Amniotic stem cell (primary cell): Measurements from ENCODE around the gene CTSD.

Experiments used
- DNase-seq: peaks from one replicate; lab custom pipeline; 2025; lab: John Stamatoyannopoulos, UW

CTSD gene

DNA sequence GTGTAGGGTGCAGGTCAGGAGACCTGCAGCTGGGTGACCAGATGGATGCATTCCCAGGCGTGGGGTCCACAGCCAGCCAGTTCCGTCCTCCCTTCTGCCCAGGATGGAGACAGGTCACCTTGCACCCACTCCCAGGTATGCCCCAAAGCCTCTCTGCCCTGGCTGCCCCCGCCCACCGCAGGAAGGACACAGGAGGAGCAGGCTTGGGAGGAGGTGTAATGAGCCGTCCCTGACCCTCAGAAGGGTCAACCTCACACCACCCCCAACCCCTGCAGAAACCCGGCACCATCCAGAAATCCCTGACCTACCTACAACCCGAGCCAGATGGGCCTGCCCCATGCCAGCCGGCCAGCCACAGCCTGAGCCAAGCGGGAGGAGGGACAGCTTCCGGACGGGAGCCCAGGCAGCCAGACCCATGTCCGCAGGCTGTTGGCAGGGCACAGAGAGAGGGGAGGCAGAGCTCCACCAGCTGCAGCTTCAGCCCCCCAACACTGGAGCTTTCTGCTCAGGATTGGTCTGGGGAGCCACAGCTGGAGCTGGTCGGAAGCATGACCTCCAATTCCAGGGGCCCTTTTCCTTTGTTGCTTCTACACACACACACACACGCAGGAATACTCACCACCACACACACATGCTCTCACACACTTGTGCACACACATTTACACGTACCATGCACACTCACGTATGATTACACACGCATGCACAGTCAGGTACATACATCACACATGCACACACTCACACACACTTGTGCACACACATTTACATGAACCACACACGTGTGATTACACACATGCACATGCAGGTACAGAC is 18.6 kb downstream of the CTSD start:
- DNase-seq, result no peak

DNA sequence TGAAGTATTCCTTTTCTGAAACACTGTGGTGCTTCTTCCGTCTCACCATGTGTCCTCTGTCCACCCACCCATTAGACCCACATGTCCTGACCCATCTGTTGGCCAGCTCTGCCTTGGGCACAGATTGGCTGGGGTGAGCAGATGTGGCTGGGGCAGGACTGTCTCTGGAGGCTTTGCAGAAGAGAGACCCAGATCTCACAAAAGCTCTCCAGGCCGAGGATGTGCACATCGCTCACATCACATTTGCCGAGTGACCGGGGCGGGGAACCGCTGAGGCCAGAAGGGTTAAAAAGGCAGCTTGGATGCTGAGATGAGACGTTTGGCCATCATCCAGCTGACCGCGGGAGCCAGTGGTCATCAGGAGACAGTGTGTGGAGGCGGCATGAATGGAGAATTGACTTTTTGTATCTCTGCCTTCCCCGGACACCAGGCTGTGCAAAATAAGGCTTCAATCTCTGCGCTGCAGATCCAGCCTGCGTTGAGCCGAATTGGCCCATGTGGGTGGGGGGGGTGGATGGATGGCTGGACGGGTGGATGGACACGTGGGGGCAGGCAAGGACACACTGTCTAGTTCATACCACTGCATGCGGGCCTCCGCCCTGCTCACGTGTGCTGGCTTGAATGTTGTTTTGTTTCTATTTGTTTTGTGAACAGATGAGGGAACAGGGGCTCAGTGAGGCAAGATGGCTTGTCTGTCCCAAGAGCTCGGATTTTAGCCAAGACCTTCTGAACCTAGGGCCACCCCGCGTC is 19.4 kb downstream of the CTSD start:
- DNase-seq, result no peak

DNA sequence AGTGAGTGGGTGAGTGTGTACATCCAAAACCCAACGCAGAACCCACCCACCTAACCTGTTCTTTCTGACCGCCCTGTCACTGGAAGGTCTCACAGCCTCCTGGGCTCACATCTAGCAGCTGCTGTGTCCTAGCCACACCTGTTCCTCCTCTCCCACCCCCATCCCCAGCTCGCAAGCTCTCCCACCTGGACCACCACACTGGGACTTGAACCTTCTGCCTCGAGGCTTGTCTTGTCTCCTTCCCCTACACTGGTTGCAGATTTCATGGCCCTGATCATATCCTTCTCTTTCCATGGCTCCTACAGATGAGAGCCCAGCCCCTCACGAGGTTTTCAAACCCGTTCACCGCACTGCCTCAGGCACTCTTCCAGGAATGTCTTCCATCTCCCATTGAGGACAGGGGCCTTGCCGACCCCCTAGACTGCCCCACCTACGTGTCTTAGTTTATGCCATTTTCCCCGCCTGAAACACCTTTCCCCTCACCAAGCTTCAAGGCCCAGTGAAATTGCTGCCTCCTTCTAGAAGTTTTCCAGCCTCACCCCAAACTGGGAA is 20.1 kb downstream of the CTSD start:
- DNase-seq, result no peak

- no peak for DNase-seq
Observed at GRCh38 chr11:1742869-1743584, 20.7 kb downstream of the CTSD start.

GRCh38 chr11:1742371-1742770 is 21.4 kb downstream of the CTSD start:
- no peak for DNase-seq

DNA sequence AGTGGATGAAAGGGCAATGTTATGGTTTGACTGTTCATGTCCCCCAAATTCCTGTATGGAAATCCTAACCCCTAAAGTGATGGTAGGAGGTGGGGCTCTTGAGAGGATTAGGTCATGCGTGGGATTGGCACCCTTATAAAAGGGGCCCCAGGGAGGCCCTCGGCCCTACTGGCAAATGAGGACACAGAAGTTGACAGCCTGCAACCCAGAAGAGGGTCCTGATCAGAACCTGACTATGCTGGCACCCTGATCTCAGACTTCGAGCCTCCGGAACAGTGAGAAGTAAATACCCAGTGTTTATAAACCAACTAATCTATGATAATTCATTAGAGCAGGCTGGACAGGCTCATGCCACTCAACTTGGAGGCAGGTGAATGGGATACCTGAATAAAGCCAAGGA is 22.0 kb downstream of the CTSD start:
- DNase-seq, result no peak

- DNase-seq, result no peak
Observed at GRCh38 chr11:1740786-1741530, 22.8 kb downstream of the CTSD start.

DNA sequence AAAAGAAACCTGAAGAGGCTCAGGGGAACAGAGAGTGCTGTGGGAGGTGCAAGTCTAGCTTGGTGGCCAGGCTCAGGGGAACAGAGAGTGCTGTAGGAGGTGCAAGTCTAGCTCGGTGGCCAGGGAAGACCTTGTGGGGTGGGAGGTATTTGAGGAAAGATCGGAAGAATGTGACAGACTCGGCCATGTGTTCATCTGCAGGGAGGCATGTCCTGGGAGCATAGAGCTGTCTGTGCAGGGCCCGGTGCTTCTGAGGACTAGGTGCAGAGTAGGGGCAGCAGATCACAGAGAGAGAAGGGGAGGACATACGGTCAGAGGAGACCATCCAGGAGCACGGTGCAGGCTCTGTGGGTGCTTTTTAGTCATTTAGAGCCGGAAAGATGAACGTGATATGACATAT is 24.2 kb downstream of the CTSD start:
- no peak for DNase-seq

DNA sequence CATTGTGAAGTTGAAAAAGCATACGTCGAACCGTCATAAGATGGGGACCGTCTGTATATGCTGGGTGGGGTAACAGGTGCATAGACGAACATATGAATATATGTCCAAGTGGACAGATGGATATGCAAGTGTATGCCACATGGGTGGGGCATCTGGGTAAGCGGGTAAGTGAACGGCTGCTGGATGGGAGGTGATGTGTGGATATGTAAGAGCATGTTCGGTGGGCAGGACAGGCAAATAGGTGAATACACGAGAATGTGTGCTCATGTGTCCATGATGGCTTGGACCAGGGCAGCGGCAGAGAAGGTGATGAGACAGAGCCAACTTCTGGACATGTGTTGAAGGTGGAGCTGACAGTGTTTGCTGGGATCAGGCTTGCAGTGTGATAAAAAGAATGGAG is 25.3 kb downstream of the CTSD start:
- no peak for DNase-seq

DNA sequence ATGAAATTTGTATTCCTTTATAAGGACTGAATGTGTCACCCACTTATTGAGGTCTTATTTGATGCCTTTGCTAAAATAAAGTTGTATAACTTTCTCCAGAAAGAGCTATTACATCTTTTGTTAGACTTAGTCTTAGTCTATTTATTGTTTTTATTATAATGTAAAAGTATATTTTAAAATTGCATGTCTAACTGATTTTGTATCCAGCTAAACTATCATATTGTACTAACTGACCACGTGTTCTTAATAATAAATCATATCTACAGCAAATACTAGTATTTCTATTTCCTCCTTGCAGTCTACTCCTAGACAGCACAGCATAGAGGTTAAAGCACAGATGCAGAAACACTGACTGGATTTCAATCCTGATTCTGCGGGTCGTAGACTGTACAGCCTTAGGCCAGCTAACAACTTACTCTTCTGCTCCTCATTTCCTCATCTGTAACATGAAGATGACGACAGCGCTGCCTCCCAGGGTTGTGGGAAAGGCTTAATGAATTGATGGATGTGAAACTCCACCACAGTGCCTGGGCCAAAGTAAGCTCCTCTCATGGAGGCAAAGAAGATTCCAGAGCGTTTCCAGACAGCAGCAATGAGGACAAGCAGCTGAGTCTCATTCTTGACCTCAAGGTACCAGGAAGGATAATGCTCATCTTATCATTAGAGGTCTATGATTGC is 26.5 kb downstream of the CTSD start:
- DNase-seq, result no peak

DNA sequence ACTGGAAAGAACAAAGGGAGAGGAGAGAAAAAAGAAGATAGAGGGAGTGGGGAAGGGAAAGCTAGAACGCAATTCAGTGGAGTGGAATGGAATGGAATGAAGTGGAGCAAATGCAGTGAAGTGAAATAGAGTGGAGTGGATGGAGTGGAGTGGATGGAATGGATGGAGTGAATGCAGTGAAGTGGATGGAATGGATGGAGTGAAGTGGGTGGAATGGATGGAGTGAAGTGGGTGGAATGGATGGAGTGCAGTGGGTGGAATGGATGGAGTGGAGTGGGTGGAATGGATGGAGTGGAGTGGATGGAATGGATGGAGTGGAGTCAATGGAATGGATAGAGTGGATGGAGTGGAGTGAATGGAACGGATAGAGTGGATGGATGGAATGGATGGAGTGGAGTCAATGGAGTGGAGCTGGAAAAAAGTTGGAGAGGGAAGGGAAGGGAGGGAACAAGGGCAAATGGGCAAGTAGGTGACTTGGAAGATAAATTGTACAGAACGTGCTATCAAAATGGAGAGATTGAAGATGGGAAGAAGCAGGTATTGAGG is 27.2 kb downstream of the CTSD start:
- no peak for DNase-seq

DNA sequence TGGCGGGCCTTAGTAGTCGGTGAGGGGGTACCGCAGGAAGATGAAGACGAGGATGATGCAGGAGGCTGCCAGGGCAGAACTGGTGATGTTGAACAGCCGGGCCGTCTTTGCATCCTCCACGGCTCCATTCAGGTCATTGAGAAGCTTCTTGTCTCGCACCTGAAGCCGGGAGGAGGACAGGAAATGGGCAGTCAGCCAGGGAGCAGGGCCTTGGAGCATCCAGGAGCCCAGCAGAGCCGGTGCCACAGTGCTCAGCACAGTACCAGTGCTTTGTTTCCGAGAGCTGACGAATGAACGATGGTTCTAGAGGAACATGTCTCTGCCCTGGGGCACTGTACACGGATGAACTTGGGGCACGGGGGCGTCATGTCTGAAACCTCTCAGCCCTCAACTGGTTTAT is 28.5 kb downstream of the CTSD start:
- DNase-seq, result no peak

GRCh38 chr11:1734641-1735081 is 29.1 kb downstream of the CTSD start:
- DNase-seq, result no peak

DNA sequence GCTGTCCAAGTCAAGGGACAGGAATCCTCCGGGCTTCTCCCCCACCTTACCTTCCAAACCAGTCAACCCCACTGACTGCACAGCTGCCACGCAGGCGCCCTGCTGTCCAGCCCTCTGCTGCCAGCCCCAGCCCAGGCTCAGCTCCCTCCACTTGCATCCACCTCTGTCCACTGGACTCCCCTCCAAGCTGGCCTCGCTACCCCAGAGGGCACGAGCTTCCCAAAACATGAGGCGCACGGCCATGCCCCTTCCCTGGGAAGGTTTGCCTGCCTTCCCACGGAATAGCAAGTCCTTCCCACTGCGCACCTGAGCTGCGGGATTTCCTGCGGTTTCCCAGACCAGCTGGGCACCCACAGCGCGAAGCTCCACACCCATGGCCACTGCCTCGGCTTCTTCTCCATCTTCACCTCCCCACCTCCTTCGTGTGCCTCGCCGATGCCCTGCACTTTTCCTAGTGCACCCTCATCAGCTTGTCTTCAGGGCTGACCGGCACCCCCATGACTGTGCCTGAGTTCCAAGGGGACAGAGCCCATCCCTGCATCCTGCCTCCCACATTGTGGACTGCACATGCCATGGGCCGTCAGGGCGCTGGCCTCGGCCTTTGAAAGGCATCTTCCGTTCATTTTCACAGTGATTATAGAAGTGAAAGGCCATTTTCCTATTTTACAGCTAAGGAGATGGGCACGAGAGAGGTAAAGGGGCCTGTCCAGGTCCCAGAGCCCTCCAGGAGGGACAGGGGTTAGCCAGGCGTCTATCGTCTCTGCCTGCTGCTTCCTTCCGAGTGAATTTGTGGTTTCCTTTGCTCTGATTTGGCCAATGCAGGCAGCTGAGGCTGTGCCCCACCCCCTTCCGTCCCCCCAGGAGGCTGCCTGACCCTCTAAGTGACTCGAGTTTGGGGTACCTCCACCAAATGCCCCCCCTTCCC is 29.7 kb downstream of the CTSD start:
- DNase-seq, result no peak

GRCh38 chr11:1733009-1733715 is 30.6 kb downstream of the CTSD start:
- no peak for DNase-seq

DNA sequence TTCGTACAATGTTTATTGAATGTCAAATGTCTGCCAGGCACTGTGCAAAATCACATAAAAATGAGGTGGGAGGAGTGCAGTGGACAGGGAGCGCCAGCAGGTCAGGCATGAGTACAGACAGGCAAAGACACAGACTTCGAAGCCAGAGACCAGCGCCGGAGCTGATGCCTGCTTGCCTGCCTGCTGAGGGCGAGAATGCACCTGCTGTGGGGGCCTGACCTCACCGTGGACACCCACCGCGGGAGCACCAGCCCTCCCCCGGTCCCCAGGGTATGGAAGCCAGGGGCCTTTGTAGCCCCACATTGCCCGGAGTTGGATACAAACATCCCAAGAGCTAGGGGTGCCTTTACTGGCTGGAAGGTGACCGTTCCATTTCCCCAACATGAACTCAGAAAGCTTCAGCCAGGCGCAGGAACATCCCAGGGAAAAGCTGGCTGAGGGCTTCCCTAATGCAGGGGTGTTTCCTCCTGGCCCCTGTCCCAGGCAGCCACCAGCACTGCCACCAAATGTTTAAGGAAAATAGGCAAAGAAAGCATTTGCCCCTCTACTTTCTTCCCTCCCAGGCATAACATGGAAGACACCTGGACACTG is 31.2 kb downstream of the CTSD start:
- no peak for DNase-seq

DNA sequence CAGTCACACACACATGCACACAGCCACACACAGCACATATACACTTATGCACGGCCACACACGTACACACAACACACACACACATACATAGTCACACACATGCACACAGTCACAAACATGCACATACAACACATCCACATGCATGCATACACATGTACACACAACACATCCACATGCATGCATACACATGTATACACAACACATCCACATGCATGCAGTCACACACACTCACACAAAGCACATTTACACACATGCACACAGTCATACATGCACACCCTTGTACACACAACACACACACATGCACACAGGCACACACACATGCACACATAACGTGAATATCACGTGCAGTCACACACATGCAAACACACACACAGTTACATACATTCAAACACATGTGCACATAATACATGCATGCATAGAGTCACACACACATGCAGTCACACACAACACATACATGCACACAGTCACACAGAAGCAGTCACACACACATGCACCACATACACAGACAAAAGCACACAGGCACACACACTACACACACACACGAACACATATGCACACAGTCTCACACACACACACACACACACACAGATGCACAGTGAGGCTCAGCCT is 32.2 kb downstream of the CTSD start:
- DNase-seq, result no peak

DNA sequence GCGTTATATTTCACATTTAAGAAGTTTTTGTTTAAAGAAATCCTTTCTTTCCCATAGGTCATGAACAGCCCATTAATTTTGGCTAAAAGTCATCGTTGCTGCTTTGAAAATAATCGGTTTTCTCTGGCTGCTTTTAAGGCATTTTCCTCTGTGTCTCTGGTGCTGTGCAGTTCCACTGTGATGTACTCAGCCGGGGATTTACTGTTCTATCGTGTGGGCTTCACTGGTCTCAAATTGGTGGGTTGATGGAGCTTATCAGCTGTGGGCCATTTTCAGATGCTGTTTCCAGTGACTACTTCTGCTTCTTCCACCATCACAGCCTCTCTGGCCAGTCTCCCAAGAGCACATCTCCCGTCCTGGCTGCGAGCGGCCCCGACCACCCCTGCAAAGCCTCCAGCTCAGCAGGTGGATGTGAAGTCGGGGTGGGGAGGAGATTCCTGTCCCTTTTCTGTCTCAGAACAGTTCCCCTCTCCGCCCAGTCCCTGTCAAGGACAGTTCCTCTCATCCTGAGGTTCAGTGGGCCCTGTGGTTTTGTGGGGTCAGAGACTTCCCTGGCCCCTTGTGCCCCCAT is 33.6 kb downstream of the CTSD start:
- DNase-seq, result no peak
